GM12801 (cell line): ENCODE results near the gene GDPGP1.

Experiments
- TF ChIP-seq, protein P1 (sequence below): IDR thresholded peaks from one replicate; pipeline ENCODE4 v1.5.1; 2011; ENCODE audit warnings: control low read depth; ENCODE audit not compliant: insufficient read length; ENCODE audit errors: extremely low read depth

Gene GDPGP1

DNA sequence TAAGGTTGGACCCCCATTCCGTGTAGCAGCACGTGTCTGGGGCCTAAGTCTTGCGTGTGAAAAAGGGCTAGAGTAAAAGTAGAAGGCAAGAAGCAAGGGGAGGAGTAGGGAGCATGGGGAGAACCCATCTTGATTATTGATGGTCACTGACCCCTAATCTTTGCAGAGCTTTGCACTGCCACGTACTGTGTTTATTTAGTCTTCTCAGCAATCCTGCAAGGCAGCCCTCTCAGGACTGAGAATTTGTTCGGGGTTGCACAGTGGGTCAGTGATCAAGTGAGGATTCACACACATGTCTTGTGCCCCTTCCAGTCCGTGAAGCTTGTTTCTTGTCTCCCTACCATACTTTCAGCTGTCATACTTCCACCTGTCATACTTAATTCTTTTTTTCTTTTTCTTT, 25.7 kb upstream of the GDPGP1 start:
- TF ChIP-seq, protein P1, sequence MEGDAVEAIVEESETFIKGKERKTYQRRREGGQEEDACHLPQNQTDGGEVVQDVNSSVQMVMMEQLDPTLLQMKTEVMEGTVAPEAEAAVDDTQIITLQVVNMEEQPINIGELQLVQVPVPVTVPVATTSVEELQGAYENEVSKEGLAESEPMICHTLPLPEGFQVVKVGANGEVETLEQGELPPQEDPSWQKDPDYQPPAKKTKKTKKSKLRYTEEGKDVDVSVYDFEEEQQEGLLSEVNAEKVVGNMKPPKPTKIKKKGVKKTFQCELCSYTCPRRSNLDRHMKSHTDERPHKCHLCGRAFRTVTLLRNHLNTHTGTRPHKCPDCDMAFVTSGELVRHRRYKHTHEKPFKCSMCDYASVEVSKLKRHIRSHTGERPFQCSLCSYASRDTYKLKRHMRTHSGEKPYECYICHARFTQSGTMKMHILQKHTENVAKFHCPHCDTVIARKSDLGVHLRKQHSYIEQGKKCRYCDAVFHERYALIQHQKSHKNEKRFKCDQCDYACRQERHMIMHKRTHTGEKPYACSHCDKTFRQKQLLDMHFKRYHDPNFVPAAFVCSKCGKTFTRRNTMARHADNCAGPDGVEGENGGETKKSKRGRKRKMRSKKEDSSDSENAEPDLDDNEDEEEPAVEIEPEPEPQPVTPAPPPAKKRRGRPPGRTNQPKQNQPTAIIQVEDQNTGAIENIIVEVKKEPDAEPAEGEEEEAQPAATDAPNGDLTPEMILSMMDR = no peak

DNA sequence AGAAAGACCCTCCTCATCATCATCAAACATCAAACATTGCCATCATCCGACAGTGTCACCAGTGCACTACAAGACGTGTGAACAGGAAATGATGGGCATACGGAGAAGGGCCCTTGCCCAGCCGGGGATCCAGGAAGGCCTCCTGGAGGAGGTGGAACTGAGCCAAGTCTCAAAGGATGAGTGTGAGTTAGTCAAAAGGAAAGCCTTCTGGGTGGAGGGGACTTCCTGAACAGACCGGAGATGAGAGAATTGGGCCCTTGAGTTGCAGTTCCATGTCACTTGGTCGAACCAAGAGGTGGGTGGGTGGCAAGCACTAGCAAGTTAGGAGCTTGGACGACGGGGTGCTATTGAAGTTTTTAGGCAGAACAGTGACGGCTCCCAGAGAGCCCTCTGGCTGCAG, 24.4 kb upstream of the GDPGP1 start:
- TF ChIP-seq, protein P1 = no peak

DNA sequence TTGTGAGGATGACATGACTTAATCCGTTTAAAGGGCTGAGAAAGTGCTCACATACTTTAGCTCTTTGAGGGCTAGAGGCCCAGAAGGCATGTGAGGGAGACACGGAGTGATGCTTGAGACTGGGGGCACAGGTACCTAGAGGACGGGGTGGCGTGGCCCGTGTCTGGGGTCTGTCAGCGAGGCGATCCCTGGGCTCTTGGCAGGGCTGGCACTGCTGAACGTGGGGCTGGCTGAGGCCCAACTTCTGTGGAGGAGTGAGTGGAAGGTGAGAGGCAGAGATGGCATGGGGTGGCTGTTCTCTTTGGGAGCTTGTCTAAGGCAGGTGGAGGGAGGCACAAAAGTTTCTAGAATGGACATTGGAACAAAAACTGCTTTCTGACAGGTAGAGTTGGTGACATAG, 23.4 kb upstream of the GDPGP1 start:
- TF ChIP-seq, protein P1 = no peak

DNA sequence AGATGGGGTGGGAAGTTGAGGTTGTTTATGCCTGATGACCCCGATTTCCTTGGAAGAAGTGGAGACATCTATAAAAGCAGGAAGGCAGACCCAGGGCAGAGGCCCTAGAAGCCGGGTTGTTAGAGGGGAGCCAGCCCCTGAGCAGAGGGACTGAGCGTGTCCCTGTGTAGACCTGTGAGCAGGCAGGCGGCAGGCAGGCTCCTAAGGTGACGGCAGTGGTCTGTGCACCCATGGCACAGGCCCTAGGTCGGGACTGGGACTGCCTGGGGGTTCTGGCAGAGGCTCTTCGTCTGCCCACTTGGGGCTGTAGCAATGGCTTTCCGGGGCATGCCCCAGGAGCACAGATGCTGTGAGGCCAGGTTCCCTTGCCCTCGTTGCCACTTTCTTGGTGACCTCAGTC, 23.0 kb upstream of the GDPGP1 start:
- TF ChIP-seq, protein P1 = no peak

DNA sequence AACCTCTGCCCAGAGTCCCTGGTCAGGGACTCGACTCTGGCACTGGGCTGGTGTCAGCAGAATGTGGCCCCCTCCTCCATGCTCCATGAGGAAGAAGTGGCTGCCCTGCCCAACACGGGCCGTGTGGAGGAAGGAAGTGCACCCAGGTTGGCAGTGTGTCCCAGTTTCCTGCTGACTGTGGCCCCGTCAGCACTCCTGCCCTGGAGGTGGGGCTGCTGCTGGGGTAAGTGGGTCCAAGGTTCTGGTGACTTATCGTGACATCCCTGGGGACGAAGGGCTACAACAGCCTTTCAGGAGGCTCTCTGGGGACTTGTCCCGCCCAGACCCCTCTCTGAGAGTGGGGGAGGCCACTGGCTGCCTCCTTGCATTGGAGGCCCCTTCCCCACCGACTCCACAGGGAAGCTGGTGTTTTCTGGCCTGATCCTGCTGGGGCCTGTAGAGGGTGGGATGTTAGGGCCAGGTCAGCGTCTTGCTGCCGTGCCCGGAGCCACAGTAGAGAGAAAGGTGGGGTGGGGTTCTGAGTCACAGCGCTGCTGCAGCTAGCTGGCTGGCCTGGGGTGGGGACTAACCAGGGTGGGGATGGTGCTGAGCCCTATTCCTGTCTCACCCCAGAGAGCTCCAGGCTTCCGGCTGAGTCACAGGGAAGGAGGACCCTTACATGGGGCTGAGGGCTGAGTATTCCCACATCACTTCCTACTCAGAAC, 22.4 kb upstream of the GDPGP1 start:
- TF ChIP-seq, protein P1 = no peak

DNA sequence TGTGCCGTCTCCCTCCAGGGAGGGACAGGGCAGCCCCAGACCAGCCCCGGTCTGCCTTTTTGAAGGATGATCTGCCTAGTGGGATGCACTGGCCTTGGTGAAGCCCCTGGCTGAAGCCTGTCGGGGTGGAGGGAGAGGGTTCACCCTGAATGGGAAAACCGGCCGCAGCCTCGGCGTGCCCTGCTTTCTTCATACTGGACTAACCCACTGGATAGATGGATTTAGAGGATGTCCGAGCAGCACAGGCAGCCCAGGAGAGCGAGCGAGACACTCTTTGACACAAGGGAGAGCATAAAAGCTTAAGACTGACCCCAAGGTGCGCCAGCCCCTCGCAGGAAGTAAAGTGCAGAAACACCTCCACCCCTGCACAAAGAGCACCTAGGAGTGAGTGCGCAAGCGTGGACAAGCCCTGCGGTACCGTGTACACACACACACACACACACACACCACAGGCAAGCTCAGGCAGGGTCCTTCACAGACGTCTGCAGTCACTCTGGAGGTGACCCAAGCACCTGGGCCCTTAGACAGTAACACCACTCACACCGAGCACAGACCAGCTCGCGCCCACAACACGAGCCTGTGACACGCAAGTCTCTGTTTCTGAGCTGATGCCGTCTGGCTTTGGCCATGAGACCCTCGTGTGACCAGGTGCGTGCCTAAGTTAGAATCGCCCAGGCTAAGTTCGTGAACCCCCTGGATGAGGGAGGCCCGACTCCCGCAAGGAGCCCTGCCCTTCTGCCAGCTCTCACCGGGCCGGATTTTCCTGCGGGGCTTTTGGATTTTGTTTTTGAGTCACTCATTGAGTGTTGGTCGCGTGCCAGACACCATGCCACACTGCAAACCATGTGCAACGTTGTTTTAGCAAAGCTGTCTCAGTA, 21.5 kb upstream of the GDPGP1 start:
- TF ChIP-seq, protein P1 = no peak

DNA sequence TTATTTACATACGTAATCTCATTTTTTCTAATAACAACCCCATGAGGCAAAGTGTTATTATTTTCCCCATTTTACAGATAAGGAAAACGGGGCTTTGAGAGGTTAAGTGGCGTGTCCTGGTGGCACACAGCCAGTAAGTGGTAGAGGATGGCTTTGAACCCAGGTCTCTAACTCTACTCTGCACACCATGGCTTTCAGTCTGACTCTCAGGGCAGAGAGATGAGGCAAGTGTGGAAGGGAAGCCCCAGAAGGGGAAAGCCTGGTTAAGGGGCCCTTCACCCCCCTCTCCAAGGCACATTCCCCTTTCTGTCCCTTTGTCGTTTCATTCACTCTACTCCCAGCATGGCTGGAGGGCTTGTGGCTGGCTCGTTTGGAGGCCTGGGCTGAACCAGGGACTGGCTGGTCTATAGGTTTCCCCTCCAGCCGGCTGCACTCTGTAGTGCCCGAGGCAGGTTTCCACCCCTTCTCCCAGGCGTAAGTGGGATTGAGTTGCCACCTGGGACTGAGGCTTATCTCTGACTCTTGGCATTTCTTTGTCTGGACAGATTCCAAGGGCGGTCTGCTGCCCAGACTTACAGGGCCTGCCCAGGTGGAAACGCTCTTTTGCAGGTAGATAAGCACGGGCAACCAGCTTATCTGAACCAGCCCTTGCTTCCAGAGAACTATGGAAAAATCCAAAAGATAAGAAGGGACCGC, 20.7 kb upstream of the GDPGP1 start:
- TF ChIP-seq, protein P1 = no peak
